Spleen (tissue), 7 donors: ENCODE data around the gene MICU2.

Experiments used
- POLR2A ChIP-seq, 3 donors: fragments of 450-650 bp; IDR thresholded peaks; one replicate each; pipeline ENCODE4 v1.5.1; 2017; ENCODE audit warnings: antibody characterized with exemption in 3 of 3, mild to moderate bottlenecking in 1 of 3
- TF ChIP-seq, protein P1 (sequence below), 11 experiments: fragments of 200-600 bp in 7 of 11; fragments of 450-650 bp in 4 of 11; sonication (generic) in 4 of 11; IDR thresholded peaks in 8 of 11; conservative IDR thresholded peaks in 3 of 11; 1 replicate in 7 of 11; 2 replicates in 4 of 11; pipeline versions ENCODE4 v1.4.0 to v1.8.0; 2016 to 2021; ENCODE audit warnings: antibody characterized with exemption in 11 of 11, inconsistent platforms in 4 of 11, mild to moderate bottlenecking in 1 of 11
- donor health status: DM: no; HTN: no; CAD: no; lungs with moderate emphysema.
- donor health status: DM: no; HTN: no; CAD: no.
- donor health status: DM: no; HTN: no; CAD: no.

DNA sequence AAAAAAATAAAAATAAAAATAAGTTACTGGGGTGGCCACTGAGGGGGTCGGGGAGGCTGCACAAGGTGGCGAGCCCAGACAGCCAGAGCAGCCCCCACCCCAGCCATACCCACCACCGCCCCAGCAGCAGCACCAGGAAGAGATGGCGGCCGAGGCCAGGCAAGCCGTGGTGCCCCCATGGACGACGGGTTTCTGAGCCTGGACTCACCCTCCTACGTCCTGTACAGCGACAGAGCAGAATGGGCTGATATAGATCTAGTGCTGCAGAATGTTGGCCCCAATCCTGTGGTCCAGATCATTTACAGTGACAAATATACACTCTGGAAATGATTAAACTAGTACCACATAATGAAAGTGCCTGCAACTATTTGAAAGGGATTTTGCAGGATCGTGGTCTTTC lies 73.3 kb downstream of the MICU2 start:
- TF ChIP-seq, protein P1, sequence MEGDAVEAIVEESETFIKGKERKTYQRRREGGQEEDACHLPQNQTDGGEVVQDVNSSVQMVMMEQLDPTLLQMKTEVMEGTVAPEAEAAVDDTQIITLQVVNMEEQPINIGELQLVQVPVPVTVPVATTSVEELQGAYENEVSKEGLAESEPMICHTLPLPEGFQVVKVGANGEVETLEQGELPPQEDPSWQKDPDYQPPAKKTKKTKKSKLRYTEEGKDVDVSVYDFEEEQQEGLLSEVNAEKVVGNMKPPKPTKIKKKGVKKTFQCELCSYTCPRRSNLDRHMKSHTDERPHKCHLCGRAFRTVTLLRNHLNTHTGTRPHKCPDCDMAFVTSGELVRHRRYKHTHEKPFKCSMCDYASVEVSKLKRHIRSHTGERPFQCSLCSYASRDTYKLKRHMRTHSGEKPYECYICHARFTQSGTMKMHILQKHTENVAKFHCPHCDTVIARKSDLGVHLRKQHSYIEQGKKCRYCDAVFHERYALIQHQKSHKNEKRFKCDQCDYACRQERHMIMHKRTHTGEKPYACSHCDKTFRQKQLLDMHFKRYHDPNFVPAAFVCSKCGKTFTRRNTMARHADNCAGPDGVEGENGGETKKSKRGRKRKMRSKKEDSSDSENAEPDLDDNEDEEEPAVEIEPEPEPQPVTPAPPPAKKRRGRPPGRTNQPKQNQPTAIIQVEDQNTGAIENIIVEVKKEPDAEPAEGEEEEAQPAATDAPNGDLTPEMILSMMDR (IDR thresholded peaks at IDR 0.05 in 8 of 11, conservative IDR thresholded peaks at IDR 0.05 in 3 of 11): no peak
- no peak for TF ChIP-seq POLR2A (IDR thresholded peaks at IDR 0.05)
